Tibial artery (tissue), 4 donors: ENCODE results near the gene TNP2.
"Not testable (repeated sequence)": the region's sequence is repeated elsewhere in the genome, so short reads cannot be mapped to it uniquely, and the experiment has no call there.

Experiments
- DNase-seq, 2 donors: peaks; one replicate each; pipeline ENCODE4 v3.0.0-alpha.2; 2019
- H3K27ac ChIP-seq, 2 donors: fragments of 200-600 bp; sonication (generic) in 1 of 2; 1 replicate in 1 of 2; 2 replicates in 1 of 2; pipeline ENCODE4 v1.5.1; 2018 to 2019; ENCODE audit warnings: mild to moderate bottlenecking in 1 of 2
- H3K27me3 ChIP-seq, 2 donors: fragments of 200-600 bp; sonication (generic) in 1 of 2; one replicate each; pipeline versions ENCODE4 v1.5.1 to v1.6.0; 2016 to 2019
- H3K36me3 ChIP-seq, 3 donors: fragments of 200-600 bp; sonication (generic) in 2 of 3; one replicate each; pipeline ENCODE4 v1.5.1; 2016 to 2019; ENCODE audit warnings: mild to moderate bottlenecking in 2 of 3
- H3K4me1 ChIP-seq, 4 donors: fragments of 200-600 bp; sonication (generic) in 2 of 4; 1 replicate in 3 of 4; 2 replicates in 1 of 4; pipeline ENCODE4 v1.5.1; 2016 to 2019
- H3K4me3 ChIP-seq, 2 donors: fragments of 200-600 bp; sonication (generic) in 1 of 2; 1 replicate in 1 of 2; 2 replicates in 1 of 2; pipeline ENCODE4 v1.5.1; 2018 to 2019; ENCODE audit warnings: mild to moderate bottlenecking in 2 of 2
- H3K9me3 ChIP-seq, 3 donors: fragments of 200-600 bp; sonication (generic) in 1 of 3; one replicate each; pipeline ENCODE4 v1.5.1; 2016 to 2019
- intact Hi-C: fragments of 100-400 bp; cut with DNase I; formaldehyde crosslinking; loops from one replicate; pipeline ENCODE4 v1.15.0; 2023; ENCODE audit warnings: low total_unique reads
- TF ChIP-seq, protein P1 (sequence below), 2 experiments: fragments of 200-600 bp in 1 of 2; fragments of 450-650 bp in 1 of 2; IDR thresholded peaks; one replicate each; pipeline ENCODE4 v1.5.1; 2017 to 2019; ENCODE audit warnings: antibody characterized with exemption in 2 of 2, mild to moderate bottlenecking in 1 of 2, moderate library complexity in 1 of 2

The TNP2 gene

DNA sequence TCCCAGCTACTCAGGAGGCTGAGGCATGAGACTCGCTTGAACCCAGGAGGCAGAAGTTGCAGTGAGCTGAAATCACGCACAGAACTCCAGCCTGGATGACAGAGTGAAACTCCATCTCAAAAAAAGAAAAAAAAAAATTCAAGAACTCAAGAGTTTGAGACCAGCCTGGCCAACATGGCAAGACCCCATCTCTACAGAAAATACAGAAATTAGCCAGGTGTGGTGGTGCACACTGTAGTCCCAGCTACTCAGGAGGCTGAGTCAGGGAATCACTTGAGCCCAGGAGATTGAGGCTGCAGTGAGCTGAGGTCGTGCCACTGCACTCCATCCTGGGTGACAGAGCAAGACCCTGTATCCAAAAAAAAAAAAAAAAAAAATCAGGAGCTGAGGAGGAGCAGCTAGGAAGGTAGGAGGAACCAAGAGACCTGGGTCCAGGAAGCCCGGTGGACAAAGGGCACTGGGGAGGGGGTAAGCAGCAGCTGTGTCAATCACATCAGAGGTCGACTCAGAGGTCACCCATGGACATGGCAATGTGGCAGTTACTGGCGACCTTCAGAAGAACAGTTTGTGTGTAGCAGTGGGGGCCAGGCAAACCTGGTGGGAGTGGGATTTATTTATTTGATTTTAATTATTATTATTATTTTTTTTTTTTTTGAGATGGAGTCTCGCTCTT lies 23.1 kb upstream of the TNP2 start:
- peaks cover 0 to 8% (median 2%) of the 10 kb centered on the region in 4 donors for H3K4me1 ChIP-seq
- H3K4me3 ChIP-seq, result no peak overlapping the region
- TF ChIP-seq, protein P1, sequence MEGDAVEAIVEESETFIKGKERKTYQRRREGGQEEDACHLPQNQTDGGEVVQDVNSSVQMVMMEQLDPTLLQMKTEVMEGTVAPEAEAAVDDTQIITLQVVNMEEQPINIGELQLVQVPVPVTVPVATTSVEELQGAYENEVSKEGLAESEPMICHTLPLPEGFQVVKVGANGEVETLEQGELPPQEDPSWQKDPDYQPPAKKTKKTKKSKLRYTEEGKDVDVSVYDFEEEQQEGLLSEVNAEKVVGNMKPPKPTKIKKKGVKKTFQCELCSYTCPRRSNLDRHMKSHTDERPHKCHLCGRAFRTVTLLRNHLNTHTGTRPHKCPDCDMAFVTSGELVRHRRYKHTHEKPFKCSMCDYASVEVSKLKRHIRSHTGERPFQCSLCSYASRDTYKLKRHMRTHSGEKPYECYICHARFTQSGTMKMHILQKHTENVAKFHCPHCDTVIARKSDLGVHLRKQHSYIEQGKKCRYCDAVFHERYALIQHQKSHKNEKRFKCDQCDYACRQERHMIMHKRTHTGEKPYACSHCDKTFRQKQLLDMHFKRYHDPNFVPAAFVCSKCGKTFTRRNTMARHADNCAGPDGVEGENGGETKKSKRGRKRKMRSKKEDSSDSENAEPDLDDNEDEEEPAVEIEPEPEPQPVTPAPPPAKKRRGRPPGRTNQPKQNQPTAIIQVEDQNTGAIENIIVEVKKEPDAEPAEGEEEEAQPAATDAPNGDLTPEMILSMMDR (IDR thresholded peaks at IDR 0.05), result no peak
- H3K9me3 ChIP-seq, result no peaks in the 10 kb centered on the region
- no peak for DNase-seq
- H3K36me3 ChIP-seq, result no peaks in the 10 kb centered on the region
- H3K27me3 ChIP-seq, result no peaks in the 10 kb centered on the region
- no peak overlapping the region for H3K27ac ChIP-seq
- intact Hi-C loops, result no loop called here

DNA sequence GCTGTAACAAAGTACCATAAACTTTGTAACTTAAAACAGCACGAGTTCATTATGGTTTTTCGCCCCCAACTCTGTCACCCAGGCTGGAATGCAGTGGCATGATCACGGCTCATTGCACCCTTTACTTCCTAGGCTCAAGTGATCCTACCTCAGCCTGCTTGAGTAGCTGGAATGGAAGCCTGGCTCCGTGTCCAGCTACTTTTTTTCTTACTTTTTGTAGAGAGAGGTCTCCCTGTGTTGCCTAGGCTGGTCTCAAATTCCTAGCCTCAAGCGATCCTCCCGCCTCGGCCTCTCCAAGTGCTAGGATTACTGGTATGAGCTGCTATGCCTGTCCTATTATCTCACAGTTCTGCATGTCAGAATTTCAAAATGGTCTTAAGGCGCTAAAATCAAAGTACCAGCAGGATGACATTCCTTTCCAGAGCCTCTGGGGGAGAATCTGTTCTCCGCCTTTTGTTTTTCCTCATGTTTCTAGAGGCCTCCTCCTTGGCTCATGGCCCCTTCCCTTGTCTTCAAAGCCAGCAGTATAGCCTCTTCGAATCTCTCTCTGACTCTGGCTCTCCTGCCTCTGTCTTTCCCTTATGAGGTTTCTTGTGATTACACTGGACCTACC lies 22.1 kb upstream of the TNP2 start:
- intact Hi-C loops, result no loop called here
- TF ChIP-seq, protein P1 (IDR thresholded peaks at IDR 0.05), result no peak
- Histone ChIP-seq H3K4me3 (no peak overlapping the region), H3K9me3 (no peaks in the 10 kb centered on the region), H3K36me3 (no peaks in the 10 kb centered on the region), H3K27ac (no peak overlapping the region), H3K27me3 (no peaks in the 10 kb centered on the region), H3K4me1 (no peaks in the 10 kb centered on the region)
- DNase-seq, result no peak

DNA sequence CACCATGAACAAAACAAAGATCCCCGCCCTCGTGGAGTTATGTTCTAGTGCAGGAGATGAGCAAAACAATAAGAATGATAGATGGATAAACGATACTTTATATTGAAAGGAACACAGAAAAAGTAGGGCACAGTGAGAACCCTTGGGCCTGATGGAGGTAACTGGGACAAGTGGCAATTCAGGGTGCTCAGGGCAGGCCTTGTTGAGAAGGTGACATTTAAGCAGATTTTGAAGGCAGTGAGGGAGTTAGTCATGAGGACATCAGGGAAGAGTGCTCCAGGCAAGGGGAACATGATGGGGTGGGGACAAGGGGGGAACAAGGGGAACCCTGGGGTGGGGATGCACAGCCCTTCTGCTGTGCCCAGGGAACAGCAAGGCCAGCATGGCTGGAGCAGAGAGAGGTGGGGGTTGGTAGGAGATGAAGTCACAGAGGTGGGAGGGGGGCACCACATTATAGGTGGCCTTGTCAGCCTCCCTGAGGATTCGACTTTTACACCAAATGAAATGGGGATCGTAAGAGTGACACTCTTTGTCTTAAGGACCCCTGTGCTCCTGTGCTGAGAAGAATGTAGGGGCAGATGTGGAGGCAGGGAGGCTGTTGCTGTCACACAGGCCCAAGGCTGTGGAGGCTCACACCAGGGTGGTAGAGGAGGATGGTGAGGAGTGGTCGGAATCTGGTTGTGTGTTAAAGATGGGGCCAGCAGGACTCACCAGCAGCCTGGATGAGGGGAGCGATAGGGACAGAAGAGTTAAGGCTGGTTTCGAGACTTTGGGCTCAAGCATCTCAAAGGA lies 21.2 kb upstream of the TNP2 start:
- no peak overlapping the region for H3K4me3 ChIP-seq
- TF ChIP-seq, protein P1 (IDR thresholded peaks at IDR 0.05), result no peak
- intact Hi-C loops, result no loop called here
- no peaks in the 10 kb centered on the region for H3K4me1 ChIP-seq
- no peak overlapping the region for H3K27ac ChIP-seq
- H3K27me3 ChIP-seq, result no peaks in the 10 kb centered on the region
- no peaks in the 10 kb centered on the region for H3K36me3 ChIP-seq
- DNase-seq, result no peak
- no peaks in the 10 kb centered on the region for H3K9me3 ChIP-seq

DNA sequence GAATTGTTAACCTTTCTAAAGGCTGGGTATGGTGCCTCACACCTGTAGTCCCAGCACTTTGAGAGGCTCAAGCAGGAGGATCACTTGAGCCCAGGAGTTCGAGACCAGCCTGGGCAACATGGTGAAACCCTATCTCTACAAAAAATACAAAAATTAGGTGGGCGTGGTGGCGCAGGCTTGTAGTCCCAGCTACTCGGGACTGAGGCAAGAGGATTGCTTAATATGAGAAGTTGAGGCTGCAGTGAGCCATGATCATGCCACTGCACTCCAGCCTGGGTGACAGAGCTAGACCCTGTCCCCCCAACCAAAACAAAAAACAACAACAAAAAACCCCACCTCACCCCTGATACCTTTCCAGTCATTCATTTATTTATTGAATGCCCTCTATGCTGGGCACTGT lies 20.6 kb upstream of the TNP2 start:
- H3K4me3 ChIP-seq, H3K4me1 ChIP-seq, H3K9me3 ChIP-seq, H3K27ac ChIP-seq, H3K36me3 ChIP-seq, DNase-seq, H3K27me3 ChIP-seq, intact Hi-C loops: not testable (repeated sequence)

DNA sequence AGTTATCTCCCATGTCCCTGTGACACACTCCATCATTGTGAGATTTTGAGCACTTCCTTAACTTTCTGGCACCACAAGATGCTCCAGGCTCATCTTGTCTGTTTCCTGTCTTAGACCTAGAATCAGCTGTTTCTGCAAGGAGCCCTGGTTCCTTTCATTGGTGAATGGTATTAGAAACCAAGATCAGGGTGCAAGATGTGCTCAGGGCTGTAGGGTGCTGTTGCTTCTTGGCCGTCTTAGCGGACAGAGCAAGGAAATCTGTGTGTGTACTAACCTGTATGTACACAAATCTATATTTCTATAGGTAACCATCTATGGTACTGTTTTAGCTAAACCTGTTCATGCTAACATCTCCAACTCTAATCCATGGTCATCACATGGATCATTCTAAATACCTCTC lies 20.1 kb upstream of the TNP2 start:
- Histone ChIP-seq H3K27ac (no peak overlapping the region), H3K27me3 (no peaks in the 10 kb centered on the region), H3K36me3 (no peaks in the 10 kb centered on the region), H3K4me3 (no peak overlapping the region), H3K4me1 (no peaks in the 10 kb centered on the region), H3K9me3 (no peaks in the 10 kb centered on the region)
- DNase-seq, result no peak
- intact Hi-C loops, result no loop called here
- TF ChIP-seq, protein P1 (IDR thresholded peaks at IDR 0.05), result no peak

DNA sequence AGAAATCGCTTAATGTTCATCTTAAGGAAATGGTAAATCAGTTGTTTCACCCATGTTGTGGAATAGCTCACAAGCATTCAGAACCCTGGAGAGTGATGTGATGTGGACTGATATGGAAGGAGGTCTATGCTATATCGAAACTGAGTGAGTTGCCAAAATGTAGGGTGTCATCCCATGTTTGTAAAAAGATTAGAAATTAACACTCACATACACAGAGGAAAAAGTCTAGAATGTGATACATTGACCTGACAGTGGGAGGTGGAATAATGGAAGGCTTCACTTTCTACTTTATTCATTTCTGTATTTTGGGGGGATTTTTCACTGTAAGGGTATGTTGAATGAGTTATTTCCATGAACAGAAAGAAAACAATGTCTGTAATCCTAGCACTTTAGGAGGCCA lies 16.7 kb upstream of the TNP2 start:
- intact Hi-C loops, result no loop called here
- Histone ChIP-seq H3K27ac (no peak overlapping the region), H3K36me3 (no peaks in the 10 kb centered on the region), H3K4me3 (no peak overlapping the region), H3K9me3 (no peaks in the 10 kb centered on the region), H3K27me3 (no peaks in the 10 kb centered on the region), H3K4me1 (no peaks in the 10 kb centered on the region)
- TF ChIP-seq, protein P1 (IDR thresholded peaks at IDR 0.05), result no peak
- no peak for DNase-seq
